Esophagus muscularis mucosa (tissue), 4 donors: ENCODE results near the gene CHRNA7.

ENCODE experiments used
- EP300 ChIP-seq: sonication (generic); formaldehyde crosslinking; IDR thresholded peaks from one replicate; pipeline ENCODE4 v1.6.1; 2017; ENCODE audit warnings: antibody characterized with exemption
- POLR2A ChIP-seq: fragments of 450-650 bp; IDR thresholded peaks from one replicate; pipeline ENCODE4 v1.6.1; 2017; ENCODE audit warnings: antibody characterized with exemption, moderate library complexity, mild to moderate bottlenecking, low read depth
- POLR2AphosphoS5 ChIP-seq, 2 donors: sonication (generic); formaldehyde crosslinking; IDR thresholded peaks; one replicate each; pipeline ENCODE4 v1.6.1; 2017; ENCODE audit warnings: antibody characterized with exemption in 2 of 2
- TF ChIP-seq, protein P1 (sequence below), 3 experiments: fragments of 200-600 bp in 2 of 3; fragments of 450-650 bp in 1 of 3; sonication (generic) in 2 of 3; IDR thresholded peaks; one replicate each; pipeline ENCODE4 v1.5.1; 2017 to 2019; ENCODE audit warnings: antibody characterized with exemption in 3 of 3, mild to moderate bottlenecking in 2 of 3, moderate library complexity in 1 of 3

DNA sequence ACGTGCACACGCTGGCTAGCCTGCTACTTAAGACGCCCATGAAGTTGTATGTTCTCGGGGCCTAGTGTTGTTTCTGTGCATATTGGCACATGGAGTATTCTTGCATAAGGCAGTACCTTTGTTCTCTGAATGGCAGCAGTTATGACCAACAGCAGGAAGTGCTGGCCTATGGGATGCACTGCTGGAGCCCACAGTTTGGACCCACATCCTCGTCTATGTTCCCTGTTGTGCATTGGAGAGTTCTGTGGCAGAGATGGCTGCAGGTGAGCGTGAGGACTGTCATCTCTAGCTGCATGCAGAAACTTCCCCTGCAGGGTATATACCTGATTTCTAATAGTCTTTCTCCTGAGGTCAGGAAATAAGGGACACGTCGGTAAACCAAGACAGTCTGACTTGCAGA is 81.8 kb downstream of the CHRNA7 start:
- TF ChIP-seq, protein P1, sequence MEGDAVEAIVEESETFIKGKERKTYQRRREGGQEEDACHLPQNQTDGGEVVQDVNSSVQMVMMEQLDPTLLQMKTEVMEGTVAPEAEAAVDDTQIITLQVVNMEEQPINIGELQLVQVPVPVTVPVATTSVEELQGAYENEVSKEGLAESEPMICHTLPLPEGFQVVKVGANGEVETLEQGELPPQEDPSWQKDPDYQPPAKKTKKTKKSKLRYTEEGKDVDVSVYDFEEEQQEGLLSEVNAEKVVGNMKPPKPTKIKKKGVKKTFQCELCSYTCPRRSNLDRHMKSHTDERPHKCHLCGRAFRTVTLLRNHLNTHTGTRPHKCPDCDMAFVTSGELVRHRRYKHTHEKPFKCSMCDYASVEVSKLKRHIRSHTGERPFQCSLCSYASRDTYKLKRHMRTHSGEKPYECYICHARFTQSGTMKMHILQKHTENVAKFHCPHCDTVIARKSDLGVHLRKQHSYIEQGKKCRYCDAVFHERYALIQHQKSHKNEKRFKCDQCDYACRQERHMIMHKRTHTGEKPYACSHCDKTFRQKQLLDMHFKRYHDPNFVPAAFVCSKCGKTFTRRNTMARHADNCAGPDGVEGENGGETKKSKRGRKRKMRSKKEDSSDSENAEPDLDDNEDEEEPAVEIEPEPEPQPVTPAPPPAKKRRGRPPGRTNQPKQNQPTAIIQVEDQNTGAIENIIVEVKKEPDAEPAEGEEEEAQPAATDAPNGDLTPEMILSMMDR (IDR thresholded peaks at IDR 0.05): no peak
- TF ChIP-seq POLR2A (no peak), EP300 (no peak), POLR2AphosphoS5 (IDR thresholded peaks at IDR 0.05) (no peak)
